Activated CD4-positive, alpha-beta T cell treated with anti-CD3 and anti-CD28 coated beads, Interleukin-2, amount 50 U/mL, for 4 hours (primary cell): ENCODE measurements around the gene PACSIN2.

Experiments used
- DNase-seq, 2 experiments: peaks; one replicate each; pipeline ENCODE4 v3.0.0-alpha.2; 2020

PACSIN2 gene

DNA sequence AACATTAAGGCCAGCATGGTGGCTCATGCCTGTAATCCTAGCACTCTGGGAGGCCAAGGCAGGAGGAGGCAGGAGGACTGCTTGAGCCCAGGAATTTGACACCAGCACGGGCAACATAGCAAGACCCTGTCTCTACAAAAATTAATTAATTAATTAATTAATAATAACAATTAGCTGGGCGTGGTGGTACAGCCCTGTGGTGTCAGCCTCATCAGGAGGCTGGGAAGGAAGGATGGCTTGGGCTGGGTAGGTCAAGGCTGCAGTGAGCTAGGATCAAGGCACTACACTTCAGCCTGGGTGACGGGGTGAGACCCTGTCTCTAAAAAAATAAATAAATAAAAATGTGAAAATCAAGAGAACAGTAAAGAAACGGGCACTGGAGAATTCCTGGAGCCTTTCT is 159.2 kb downstream of the PACSIN2 start:
- no peak for DNase-seq

DNA sequence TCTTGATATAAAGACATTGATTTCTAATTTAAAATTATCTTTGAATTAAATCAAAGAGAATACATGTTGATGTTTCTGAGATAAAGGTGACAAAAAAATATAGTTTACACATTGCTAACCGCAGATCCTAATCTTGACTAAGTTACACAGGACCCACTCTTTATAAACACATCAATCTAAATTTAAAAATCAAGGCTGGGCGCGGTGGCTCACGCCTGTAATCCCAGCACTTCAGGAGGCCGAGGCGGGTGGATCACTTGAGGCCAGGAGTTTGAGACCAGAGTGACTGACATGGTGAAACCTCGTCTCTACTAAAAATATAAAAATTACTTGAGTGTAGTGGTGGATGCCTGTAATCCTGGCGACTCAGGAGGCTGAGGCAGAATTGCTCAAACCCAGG is 159.7 kb downstream of the PACSIN2 start:
- DNase-seq = no peak

DNA sequence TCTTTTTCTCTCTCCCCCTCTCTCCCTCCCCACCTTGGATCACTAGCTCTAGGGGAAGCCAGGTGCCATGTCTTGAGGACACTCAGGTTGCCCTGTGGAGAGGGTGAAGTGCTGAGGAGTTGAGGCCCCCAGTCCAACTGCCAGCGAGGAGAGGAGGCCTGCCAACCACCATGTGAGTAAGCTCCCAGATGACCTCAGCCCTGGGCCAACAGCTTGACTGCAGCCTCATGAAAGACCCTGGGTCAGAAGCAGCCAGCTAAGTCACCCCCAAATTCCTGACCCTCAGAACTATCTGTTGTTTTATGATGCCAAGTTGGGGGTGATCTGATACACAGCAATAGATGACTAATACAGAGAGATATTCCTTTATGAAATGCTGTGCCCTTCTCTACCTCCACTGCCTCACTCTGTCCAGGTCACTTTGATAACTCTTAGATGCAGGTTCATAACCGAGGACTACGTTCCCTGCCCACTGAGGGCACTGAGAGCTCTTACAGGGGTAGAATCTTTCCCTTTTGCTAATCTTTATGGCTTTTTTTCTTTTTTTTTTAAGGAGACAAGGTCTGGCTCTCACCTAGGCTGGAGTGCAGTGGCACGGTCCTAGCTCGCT is 165.9 kb downstream of the PACSIN2 start:
- no peak for DNase-seq

DNA sequence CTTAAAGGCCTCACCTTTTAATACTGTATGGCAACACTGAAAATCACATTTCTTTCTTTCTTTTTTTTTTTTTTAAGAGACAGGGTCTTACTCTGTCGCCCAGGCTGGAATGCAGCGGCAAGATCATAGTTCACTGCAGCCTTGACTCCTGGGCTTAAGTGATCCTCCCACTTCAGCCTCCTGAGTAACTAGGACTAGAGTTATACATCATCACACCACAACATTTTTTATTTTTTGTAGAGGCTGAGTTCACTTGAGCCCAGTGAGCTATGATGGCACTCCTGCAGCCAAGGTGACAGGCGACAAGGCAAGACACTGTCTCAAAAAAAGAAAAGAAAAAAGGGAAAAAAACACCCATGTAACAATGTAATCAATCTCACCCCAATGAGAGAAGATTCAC is 167.8 kb downstream of the PACSIN2 start:
- no peak for DNase-seq

DNA sequence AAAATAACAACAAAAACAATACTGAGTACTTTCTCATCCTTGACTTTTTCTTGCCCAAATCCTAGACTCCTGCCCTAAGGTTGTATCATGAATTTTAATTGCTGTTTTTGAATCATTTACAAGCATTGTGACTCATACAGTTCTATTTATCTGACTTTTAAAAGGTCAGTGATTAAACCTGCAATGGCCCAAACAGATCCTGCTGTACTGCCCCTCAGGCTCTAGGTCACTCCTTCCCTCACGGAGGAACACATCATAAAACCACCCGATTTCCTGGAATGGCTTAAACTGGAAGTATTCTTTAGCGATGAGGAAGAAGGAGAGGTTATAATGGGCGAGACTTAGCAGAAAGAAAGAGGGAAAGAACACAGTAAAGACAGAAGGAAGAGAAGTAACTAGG is 170.2 kb downstream of the PACSIN2 start:
- DNase-seq = no peak

DNA sequence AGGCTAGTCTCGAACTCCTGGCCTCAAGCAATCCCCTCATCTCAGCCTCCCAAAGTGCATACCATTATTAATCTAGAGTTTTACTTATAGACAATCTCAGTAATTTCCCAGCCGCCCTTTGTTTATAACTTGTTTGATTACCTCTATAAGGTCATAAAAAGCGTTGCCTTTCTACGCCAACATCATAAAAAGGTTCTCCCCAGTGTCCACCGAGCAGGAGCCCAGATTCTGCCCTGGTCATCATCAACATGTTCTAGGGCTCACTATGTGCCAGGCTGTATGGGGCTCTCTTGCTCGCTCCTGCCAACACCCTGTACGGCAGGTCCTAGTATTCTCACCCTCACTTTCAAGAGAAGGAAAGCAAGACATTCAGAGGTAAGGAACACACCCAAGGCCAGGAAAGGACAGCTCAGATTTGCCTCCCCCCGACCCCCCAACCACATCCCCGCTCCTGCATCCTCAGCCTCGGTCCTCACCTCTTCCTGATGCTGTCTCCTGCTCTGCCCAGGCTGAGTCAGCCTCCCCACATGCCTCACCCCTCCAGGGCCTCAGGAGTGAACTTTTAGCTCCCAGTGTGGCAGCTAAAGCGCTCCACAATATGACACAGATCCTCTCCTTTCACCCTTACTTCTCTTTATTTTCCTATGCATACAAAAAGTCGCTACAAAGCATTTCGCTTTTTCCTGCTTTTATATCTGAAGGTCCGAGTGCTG is 172.1 kb downstream of the PACSIN2 start:
- no peak for DNase-seq

DNA sequence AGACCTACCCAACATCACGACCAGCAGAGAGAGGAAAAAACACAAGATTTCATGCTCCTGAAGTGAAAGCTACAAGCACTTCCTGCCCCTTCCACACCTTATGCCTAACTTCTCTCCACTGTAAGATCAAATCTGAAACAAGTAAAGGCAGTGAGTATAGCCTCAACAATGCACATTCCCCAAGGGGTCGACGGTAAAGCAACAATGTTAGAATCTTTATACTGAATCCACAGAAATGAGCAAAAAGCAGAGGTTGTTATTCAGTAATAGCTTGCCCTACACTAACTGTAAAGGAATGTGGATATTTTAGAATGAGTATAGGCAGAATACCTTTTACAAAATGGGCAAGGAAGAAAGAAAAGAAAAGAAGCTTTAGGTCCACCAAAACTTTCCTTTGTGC is 173.5 kb downstream of the PACSIN2 start:
- DNase-seq = no peak

DNA sequence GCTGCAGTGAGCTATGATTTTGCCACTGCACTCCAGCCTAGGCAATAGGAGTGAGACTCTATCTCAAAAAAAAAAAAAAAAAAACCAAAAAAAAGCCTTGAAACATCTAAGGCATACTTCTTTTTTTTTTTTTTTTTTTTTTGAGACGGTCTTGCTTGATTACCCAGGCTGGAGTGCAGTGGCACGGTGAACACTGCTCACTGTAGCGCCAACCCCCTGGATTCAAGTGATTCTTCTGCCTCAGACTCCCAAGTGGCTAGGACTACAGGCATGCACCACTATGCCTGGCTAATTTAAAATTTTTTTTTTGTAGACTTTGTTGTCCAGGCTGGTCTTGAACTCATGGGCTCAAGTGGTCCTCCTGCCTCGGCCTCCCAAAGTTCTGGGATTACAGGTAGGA is 177.4 kb downstream of the PACSIN2 start:
- DNase-seq = no peak

DNA sequence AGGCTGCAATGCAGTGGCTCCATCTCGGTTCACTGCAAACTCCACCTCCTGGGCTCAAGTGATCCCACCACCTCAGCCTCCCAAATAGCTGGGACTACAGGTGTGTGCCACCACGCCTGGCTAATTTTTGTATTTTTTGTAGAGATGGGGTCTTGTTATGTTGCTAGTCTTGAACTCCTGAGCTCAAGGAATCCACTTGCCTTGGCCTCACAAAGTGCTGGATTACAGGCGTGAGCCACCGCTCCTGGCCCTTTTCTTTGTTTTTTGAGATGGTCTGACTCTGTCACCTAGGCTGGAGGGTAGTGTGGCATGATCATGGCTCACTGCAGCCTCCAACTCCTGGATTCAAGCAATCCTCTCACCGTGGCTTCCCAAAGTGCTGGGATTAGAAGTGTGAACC is 178.9 kb downstream of the PACSIN2 start:
- DNase-seq = no peak

DNA sequence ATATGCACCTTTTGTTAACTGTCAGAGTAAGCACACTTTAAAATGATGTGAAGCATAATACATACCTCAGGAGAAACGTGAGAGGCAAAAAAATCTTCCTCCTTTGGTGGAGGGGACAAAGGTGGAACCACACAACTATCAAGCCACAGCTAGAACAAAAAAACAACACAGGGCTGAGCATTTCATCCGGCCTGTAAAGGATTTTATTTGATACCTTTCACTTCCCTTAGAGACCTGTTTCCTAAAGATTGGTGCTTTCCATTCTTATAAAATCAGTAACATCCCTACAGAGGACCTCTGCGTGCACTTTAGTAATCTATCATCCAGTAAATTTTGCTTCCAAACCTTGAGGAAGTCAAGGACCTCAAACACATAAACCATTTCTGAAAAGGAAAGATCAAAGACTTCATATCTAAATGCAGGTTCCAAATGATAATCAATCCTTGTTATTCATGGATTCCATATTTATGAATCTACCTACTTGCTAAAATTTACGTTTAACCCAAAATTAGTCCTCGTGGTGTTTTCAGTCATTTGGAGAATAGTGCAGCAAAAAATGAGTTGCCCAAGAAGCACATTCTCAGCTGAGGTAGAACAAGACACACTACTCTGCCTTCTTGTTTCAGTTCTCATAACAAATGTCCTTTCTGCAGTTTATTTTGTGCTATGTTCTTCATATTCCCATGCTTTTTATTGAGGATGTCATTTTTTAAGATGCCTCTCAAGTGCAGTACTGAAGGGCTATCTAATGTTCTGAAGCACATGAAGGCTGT is 180.6 kb downstream of the PACSIN2 start:
- DNase-seq = no peak

DNA sequence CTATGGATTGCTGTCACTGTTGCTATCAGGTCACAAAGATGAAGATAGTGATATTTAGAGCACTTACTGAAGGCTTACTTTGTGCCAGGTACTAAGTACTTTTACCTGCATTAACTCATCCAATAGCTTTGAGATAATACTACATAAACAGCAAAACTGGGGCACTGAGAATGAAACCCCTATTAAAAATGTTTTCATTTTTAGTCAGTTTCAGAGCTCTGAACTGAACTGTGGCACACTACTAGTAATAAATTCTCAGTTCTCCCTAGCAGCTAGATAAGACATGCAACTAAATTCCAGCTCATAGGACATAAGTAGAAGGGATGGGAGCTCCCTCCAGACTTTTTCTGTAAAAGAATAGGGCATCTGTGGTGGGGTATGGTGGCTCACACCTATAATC is 181.8 kb downstream of the PACSIN2 start:
- no peak for DNase-seq

DNA sequence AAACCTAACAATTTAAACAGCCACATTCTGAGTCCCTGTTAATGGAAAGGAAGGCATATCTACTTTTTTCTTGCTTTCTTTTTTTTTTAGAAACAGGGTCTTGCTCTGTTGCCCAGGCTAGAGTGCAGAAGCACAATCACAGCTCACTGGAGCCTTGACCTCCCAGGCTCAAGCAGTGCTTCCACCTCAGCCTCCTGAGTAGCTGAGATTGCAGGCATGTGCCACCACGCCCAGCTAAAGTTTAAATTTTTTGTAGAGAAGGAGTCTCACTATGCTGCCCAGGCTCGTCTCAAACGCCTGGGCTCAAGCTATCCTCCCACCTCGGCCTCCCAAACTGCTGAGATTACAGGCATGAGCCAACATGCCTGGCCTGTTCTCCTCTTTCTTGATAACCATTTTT is 183.2 kb downstream of the PACSIN2 start:
- no peak for DNase-seq

DNA sequence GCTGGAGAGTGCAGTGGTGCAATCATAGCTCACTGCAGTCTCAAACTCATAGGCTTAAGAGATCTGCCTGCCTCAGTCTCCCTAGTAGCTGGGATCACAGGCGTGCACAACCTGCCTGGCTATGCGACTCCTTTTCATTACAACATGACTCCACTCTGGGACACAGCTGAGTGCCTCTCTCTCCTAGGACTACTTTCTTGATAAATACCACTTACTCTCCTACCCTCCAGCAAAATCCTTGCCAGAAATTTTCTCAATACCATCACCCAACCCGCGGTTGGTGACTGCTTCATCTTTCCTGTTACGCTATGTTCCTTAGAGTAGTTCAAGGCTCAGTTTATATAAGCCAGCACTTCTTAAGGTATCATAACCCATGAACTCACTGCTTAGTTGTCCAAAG is 184.8 kb downstream of the PACSIN2 start:
- DNase-seq = no peak

DNA sequence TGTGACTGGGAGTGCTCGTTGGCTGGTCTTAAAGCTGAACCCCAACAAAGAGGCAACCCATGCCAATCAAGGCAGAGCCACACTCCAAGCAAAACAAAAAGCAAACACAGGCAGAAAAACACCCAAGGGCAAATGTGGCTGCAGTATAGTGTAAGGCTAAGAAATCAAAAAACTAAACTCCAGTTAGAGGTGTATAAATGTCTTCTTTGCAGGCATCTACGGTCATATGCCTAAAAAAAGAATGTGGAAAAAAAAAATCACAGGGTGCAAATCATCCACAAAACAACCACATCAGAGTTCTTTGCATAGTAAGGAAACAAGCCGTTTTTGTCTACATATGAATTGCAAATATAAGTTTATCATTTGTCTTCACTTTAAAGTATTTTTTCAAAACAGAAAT is 185.6 kb downstream of the PACSIN2 start:
- DNase-seq = no peak

DNA sequence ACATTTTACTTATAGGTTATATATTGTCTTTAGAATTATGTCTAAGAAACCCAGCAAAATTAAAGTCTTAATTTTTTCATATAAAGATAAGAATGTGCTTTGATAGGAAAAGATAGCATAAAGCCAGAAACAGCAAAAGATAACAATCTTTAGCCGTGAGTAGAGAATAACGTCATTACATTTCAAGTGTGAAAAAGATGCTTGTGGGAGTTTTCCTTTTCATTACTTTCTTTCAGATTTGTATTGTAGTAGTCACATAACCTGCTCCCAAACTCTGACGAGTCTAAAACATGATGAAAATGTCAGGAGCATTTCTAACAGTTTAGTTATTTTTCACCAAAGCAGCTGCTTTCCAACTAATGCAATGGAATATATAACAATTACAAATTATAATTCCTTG is 189.2 kb downstream of the PACSIN2 start:
- no peak for DNase-seq

DNA sequence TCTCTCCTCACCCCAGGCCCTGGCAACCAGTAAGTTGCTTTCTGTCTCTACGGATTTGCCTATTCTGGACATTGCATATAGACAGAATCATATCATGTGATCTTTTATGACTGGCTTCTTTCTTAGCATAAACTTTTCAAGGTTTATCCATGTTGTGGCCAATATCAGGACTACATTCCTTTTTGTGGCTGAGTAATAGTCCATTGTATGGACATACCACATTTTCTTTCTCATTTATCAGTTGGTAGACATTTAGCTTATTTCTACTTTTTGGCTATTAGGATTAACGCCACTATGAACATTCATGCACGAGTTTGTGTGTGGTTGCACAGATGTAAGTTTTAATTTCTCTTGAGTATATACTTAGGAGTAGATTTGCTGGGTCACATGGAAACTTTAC is 193.6 kb downstream of the PACSIN2 start:
- no peak for DNase-seq

DNA sequence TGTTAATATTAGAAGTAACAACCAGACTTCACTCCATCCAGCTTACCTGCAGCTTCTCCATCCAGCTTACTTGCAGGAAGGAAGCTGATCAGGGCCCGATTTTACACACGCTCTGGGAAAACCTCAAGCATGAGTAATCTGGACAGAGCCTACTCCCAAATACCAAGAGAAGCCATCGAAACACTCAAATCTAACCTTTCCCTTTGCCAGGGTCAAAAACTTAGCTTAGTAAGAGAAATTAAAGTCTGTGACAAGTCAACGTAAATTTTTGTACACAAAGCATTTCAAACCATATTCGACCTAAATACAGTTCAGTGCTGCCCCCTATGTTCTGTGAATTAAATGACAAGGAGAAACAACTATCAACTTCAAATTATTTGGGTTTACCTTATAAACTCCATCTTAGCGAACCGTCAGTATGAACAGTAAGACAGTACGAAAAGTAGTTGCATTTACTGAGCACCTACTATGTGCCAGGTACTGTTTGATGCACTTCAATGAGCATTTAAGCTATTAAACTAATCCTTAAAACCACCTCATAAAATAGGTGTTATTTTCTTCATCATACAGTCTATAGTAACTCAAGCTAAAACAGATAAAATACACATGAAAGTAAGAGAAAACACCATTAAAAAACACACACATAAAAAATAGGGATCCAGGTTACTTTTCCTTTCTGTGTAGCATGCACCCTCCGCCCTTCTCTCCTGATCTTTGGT is 194.7 kb downstream of the PACSIN2 start:
- no peak for DNase-seq
